Activated naive CD4-positive, alpha-beta T cell treated with Interleukin-2 at 50 U/mL for 16 hours (primary cell): ENCODE measurements around the gene GOLGA8R.
"Not testable (repeated sequence)": the region's sequence is repeated elsewhere in the genome, so short reads cannot be mapped to it uniquely, and the experiment has no call there.

ENCODE experiments used
- DNase-seq: peaks from one replicate; pipeline ENCODE4 v3.0.0-alpha.2; 2020

Gene GOLGA8R

DNA sequence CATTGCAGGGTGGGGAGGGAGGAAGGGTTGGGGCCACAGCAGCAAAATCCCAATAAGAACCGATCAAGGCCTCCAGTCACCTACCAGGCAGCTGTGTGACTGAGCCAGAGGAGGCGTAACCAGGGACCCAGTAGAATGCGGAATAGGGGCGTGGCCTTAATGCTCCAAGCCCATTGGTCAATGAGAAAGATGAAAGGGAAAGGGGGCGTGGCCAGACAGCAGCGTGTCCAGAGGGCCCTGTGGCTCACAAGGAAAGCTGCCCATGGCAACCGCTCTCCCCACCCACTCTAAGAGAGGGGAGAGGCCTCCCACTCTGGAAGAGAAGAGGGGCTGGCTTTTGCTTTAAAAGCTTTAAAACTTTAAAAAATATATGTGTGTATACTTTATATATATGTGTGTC lies at the start of gene GOLGA8R:
Gene GOLGA8R, minus strand, starts transcription at position 101 of the 400 bp plus-strand sequence. Its CDS starts 98 bp downstream, at position 3.
- not testable (repeated sequence) for DNase-seq

DNA sequence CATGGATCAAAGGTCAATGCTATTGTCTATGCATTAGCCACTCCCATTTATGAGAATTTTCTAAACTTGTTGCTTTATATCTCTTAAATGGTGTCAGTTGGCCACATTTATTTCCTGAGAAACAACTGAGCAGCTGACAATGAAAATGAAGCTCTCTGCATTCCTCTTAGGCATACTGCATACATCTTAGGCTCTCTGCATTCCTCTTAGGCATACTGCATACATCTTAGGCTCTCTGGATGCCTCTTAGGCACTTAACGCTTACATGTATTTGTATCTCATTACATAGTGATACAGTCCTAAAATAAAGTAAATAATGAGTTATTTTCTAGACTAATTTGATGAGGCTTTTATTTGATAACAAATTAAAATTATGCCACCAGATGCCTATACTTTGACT lies 49.8 kb upstream of the GOLGA8R start:
- DNase-seq, result not testable (repeated sequence)

- not testable (repeated sequence) for DNase-seq
Measured at GRCh38 chr15:30462176-30462575, 48.1 kb upstream of the GOLGA8R start.

GRCh38 chr15:30452702-30453101 lies 38.6 kb upstream of the GOLGA8R start:
- DNase-seq, result not testable (repeated sequence)

DNA sequence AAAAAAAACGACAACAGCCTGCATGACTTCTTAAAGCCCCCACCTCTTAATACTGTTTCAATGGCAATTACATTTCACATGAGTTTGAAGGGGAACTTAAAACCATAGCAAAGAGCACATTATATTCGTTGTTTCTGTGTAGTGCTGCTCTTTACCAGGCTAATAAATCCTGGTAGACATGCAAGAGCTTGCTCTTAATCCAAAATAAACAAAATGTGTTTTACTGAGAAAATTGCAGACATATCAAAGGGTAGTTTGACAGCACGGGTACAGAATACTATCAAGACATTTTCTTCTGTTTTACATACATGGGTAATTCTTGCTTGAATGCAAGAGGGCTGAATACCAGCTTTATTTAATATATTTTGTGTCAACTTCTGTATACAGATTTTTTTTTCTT lies 24.3 kb upstream of the GOLGA8R start:
- not testable (repeated sequence) for DNase-seq

- not testable (repeated sequence) for DNase-seq
Measured at GRCh38 chr15:30435878-30436277, 21.8 kb upstream of the GOLGA8R start.

DNA sequence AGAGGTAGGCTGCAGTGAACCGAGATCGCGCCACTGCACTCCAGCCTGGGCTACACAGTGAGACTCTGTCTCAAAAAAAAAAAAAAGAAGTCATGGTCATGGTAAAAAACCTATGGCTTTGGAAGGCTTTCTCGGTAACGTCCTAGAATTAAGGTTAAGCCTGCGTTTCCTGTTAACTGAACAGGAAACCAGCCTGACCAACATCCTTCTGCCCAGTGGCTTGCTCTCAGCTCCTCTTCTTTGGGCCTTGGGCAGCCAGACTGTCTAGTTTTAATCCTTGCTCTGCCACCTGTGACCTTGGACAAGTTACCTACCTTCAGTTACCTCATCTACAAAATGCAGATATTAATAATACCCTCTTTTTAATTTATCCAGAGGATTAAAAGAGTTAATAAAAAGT lies 6.7 kb upstream of the GOLGA8R start:
- DNase-seq, result not testable (repeated sequence)

- not testable (repeated sequence) for DNase-seq
Measured at GRCh38 chr15:30407636-30408035, 6.4 kb downstream of the GOLGA8R start.

DNA sequence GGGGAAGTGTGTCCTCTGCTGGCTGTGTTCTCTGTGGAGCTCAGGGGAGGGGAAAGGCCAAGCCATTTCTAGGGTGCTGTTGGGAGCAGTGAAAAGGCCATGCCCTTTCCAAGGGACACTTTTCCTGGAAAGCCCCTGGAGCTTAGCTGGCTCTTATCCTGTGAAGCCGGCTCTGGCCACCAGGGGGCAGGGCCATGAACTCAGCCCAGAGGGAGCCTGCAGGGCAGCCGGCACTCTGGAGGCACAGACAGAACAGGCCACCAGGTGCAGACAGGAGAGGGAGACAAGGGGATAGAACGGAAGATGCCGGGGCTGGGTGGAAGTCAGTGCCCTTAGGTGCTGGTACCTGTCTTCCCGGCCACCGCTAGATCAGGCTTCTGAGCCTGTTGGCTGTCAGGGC lies 15.1 kb downstream of the GOLGA8R start:
- DNase-seq, result peak; percentile 71

DNA sequence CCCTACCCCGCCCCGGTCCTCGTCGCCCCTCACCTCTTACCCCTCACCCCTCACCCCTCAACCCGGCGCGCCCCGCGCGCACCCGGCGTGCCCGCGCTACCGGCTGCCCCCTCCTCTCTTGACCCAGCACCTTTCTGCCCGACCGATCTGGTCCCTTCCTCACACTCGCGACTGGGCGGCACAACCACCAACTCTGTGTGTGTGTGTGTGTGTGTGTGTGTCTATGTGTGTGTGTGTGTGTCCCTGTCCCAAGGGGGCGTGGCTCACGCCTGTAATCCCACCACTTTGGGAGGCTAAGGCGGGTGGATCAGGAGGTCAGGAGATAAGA lies 20.4 kb downstream of the GOLGA8R start:
- not testable (repeated sequence) for DNase-seq

DNA sequence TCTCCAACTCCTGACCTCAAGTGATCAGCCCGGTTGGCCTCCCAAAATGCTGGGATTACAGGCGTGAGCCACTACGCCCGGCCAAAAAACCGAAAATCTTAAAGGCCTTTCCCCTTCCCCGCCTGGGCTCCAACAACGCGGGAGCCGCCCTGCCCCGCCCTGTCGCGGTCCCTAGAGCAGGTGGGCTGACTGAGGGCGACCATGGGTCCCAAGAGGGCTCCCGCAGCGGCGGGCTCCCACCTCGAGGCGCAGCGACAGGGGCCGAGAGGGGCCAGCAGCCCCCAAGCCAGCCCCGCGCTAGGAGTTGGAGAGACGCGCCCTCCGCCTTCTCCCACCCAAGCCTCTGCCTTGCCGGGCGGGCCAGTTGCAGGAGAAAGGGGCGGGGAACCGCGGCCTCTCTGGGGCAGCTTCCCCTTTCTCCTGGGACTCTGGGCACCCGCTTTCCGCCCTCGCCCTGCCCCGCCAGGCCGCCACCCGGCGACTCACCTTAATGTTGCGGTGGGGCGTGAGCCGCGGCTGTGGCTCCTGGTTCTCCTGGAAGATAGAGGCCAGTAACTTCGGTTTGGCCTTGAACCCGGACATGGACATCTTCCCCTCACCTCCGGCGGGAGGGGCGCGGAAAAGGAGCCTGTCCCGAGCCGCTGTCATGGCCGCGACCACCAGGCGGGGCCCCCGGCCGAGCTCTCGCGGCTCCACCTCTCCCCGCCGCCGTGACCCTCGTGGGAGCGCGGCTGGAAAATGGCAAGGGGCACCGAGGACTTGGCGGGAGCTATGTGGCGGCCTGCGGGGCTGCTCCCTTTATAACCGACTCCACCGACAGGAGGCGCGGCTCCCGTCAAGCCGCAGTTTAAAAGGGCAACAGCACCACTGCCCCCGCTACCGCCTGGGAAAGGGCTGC lies 21.0 kb downstream of the GOLGA8R start, which contains the start of gene CHRFAM7A:
Gene CHRFAM7A, minus strand, starts transcription at position 775 of the 898 bp plus-strand sequence. CDS start 10,189 bp downstream, outside the sequence.
- not testable (repeated sequence) for DNase-seq

GRCh38 chr15:30386318-30386887 lies 27.7 kb downstream of the GOLGA8R start:
- DNase-seq, result not testable (repeated sequence)

DNA sequence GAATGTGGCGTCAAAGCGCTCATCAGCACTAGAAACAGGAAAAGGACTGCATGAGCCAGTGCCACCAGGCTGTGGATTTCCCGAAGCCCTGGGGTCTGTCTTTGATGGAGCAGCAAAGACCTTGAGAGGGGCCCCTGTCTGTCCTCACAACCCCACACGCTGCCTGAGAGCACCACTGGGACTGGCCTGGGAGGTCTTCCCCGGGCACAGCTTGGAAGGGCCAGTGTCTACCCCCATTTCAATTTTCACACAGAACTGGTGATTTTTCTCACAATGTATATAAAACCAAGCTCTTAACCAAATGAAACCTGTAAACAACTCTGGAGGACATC lies 37.0 kb downstream of the GOLGA8R start:
- not testable (repeated sequence) for DNase-seq

DNA sequence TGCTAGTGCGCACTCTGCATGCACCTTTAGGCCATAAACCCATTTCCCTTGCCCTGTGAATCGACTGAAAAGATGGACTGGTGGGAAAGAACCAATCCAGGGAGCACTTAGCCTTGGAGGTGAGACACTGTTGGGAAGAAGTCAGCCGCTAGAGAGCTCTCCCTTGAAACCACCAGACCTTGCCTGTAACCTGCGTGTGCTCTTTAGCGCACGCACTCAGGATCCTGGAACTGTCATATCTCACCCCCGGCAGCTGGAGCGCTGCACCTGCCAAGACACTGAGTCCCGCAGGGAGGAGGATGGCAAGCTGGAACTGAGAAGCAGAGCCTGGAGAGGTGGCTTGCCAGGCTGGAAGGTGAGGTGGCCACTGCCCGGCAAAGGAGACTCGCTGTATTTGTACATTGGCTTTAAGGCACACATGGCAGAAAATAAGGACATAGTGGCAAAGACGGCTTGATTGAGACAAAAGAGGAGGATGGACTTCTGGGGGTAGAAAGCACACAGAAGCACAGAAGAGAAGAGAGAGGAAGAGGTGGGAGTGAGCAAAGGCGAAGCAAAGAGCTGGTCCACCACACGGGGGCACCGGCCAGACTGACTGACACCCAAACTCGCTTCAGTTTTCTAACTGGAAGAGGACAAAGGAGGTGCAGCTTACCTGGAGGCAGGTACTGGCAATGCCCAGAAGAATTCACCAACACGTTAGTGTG lies 37.5 kb downstream of the GOLGA8R start:
- not testable (repeated sequence) for DNase-seq

- not testable (repeated sequence) for DNase-seq
Measured at GRCh38 chr15:30375872-30376271, 38.2 kb downstream of the GOLGA8R start.

GRCh38 chr15:30374862-30375261 lies 39.2 kb downstream of the GOLGA8R start:
- not testable (repeated sequence) for DNase-seq

DNA sequence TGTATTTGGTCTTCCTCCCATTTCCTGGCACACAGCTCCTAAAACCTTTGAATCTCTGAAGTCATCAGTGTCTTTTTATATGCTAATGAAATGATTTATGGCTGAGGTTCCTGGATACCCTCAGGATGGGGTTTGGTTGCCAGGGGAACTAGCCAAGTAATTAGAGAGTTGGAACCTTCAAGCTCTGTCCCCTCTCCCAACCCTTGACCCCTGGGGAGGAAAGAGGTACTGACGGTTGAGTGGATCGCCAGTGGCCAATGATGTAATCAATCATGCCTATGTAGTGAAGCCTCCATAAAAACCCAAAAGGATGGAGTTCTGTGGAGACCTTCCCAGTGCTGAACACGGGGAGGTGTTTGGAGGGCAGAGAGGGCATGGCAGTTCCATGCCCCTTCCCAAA lies 45.8 kb downstream of the GOLGA8R start:
- not testable (repeated sequence) for DNase-seq

GRCh38 chr15:30367246-30367645 lies 46.8 kb downstream of the GOLGA8R start:
- DNase-seq, result not testable (repeated sequence)

DNA sequence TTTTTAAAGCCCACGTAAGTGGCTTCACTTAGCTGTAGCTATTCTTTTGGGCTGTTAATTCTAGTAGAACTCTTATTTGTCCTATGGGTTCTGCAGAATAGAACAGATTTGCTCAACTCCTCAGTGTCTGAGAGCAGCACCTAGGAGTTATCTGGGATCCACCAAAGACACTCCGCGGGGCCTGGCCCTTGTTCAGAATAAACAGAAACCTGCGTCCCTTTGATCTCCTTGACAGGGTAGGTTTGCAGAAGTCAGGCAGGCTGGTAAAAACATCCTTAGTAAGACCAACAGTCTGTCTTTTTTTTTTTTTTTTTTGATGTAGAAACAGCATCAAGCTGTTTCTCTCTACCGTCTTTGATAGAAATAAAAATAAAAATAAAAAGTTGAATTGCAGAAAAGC lies 52.7 kb downstream of the GOLGA8R start:
- DNase-seq, result not testable (repeated sequence)

DNA sequence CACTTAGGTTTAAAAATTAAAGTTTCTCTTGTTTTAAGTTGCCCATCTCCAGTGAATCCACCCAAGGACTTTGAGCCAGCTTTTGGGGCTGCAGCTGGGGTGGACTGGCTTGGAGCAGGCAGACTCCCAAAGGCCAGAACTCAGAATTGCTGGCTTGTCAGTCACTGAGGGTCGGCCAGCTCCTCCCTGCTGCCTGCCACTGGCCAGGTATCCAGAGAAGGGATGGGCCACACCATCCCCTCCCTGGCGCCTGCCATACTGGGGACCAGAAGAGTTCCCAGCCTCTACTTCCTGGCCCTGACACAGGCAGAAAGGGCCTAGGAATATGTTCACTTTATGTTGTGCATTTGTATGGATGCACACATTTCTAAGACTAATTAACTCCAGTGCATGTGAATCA lies 53.1 kb downstream of the GOLGA8R start:
- not testable (repeated sequence) for DNase-seq

GRCh38 chr15:30355043-30355442 lies 59.0 kb downstream of the GOLGA8R start:
- not testable (repeated sequence) for DNase-seq
